Measurements from ENCODE around the gene STAC2.

DNA sequence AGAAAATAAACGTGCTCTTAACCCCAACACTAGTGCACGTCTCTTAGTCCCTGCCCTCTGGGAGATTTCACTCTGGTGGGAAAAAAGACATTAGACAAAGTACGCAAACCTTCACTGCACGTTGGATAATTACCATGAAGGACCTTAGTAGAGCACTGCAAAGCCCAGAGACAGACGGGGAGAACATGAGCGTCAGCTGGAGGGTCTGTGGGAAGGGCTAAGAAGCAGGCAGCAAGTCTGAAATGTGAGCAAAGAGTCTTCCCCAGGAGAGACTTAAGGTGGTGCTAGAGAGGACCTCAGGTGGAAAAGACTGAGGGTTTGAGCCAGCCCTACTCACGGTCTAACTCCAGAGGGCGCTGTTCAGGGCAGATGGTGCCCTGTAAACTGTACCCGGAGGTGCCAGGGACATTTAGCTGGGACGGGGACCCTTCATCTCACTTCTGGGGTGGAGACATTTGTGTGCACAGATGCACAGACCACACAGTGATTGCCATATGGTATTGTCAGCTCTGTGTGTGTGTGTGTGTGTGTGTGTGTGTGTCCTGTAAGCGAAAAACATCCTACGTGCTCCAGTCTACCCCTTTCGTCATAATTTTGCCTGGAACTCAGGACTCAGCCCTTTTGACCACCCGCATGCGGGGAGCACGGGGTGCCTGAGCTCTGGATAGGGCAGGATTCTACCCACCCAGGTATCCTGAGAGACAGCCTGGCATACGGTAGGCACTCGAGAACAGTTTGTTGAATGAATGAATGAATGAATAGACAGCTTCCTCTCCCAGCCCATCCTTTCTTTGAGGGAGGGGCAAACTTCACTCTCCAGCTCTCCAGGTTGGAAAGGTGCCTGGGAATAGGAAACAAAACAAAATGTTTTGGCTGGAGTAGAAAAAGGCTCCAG lies 10.1 kb upstream of the STAC2 start:
- TF ChIP-seq, protein P1, sequence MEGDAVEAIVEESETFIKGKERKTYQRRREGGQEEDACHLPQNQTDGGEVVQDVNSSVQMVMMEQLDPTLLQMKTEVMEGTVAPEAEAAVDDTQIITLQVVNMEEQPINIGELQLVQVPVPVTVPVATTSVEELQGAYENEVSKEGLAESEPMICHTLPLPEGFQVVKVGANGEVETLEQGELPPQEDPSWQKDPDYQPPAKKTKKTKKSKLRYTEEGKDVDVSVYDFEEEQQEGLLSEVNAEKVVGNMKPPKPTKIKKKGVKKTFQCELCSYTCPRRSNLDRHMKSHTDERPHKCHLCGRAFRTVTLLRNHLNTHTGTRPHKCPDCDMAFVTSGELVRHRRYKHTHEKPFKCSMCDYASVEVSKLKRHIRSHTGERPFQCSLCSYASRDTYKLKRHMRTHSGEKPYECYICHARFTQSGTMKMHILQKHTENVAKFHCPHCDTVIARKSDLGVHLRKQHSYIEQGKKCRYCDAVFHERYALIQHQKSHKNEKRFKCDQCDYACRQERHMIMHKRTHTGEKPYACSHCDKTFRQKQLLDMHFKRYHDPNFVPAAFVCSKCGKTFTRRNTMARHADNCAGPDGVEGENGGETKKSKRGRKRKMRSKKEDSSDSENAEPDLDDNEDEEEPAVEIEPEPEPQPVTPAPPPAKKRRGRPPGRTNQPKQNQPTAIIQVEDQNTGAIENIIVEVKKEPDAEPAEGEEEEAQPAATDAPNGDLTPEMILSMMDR (IDR thresholded peaks at IDR 0.05), result peak in 5 of 6 experiments; percentile 12 to 66 (median 36)
- TF ChIP-seq POLR2A (IDR thresholded peaks at IDR 0.05), result no peak

Measured in esophagus squamous epithelium (tissue), 4 donors.